Nephron progenitor cell (in vitro differentiated cells): ENCODE results near the gene NCAPD3.
A peak's percentile ranks its signal among the peaks of the same experiment; 100 is the strongest.

Source experiments
- DNase-seq: peaks from one replicate; pipeline ENCODE4 v3.0.0; 2021
- H3K27ac Mint-ChIP-seq: 2 replicates; pipeline ENCODE4 v1.8.0; 2021; ENCODE audit warnings: mild to moderate bottlenecking, moderate library complexity, mixed read lengths
- H3K27me3 Mint-ChIP-seq: 2 replicates; pipeline ENCODE4 v1.8.0; 2021; ENCODE audit warnings: mild to moderate bottlenecking, low read depth, mixed read lengths; ENCODE audit not compliant: poor library complexity
- H3K36me3 Mint-ChIP-seq: 2 replicates; pipeline ENCODE4 v1.8.0; 2021; ENCODE audit warnings: low read depth, mixed read lengths
- H3K4me1 Mint-ChIP-seq: 2 replicates; pipeline ENCODE4 v1.8.0; 2021; ENCODE audit warnings: mixed read lengths
- H3K4me3 Mint-ChIP-seq: 2 replicates; pipeline ENCODE4 v1.8.0; 2021; ENCODE audit warnings: mild to moderate bottlenecking, moderate library complexity, mixed read lengths
- H3K9me3 Mint-ChIP-seq: 2 replicates; pipeline ENCODE4 v1.8.0; 2021; ENCODE audit warnings: mild to moderate bottlenecking, moderate library complexity, mixed read lengths
- TF ChIP-seq, protein P1 (sequence below): fragments of 200-600 bp; sonication (generic); IDR thresholded peaks from 2 replicates; pipeline ENCODE4 v1.5.0; 2021; ENCODE audit warnings: antibody characterized with exemption

The NCAPD3 gene

DNA sequence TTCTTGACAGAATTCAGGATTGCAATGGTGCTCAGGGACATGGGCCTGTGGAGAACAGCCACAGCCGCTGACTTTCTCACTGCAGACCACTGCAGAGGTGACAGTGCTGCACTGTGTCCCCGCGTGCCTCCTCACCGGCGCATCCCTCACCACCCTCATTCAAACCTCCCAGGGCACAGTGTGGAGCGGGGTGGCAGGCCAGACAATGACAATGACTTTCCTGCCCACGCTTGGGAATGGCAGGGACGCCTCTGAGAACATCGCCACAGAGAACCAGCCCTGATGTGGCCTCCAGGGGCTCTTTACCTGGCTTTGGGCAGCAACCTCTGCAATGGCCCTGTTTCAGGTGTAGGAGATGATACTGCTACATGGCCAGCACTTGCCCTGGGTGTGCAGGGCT, 65.7 kb downstream of the NCAPD3 start:
- peaks cover 88% of the 10 kb centered on the region for H3K36me3 Mint-ChIP-seq

DNA sequence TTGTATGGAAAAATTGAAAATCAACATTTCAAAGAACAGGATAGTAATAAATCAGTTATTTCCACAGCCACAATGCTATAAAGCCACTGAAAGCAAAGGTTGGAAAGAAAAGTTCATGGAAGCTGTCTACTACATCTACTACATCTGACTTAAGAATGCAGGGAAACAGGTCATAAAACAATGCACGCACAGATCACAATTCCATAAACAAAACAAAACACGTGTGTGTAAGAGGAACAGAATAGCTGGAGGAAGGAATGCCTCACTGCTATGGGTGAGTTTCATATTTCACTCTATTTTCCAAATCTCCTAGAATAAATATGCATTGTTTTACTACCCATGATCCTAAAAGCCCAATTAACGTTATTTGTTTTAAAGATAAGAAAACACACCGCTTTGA, 66.3 kb downstream of the NCAPD3 start:
- Mint-ChIP-seq H3K4me1 (peaks cover 4% of the 10 kb centered on the region), H3K36me3 (peaks cover 82% of the 10 kb centered on the region), H3K27ac (no peak overlapping the region), H3K9me3 (peaks cover 4% of the 10 kb centered on the region), H3K4me3 (no peak overlapping the region), H3K27me3 (no peaks in the 10 kb centered on the region)
- DNase-seq = no peak
- TF ChIP-seq, protein P1, sequence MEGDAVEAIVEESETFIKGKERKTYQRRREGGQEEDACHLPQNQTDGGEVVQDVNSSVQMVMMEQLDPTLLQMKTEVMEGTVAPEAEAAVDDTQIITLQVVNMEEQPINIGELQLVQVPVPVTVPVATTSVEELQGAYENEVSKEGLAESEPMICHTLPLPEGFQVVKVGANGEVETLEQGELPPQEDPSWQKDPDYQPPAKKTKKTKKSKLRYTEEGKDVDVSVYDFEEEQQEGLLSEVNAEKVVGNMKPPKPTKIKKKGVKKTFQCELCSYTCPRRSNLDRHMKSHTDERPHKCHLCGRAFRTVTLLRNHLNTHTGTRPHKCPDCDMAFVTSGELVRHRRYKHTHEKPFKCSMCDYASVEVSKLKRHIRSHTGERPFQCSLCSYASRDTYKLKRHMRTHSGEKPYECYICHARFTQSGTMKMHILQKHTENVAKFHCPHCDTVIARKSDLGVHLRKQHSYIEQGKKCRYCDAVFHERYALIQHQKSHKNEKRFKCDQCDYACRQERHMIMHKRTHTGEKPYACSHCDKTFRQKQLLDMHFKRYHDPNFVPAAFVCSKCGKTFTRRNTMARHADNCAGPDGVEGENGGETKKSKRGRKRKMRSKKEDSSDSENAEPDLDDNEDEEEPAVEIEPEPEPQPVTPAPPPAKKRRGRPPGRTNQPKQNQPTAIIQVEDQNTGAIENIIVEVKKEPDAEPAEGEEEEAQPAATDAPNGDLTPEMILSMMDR = no peak

More for the DNA sequence above, 65.7 kb downstream of the NCAPD3 start:
- Mint-ChIP-seq H3K27me3 (no peaks in the 10 kb centered on the region), H3K4me3 (no peak overlapping the region), H3K9me3 (peaks cover 9% of the 10 kb centered on the region), H3K27ac (no peak overlapping the region), H3K4me1 (peaks cover 4% of the 10 kb centered on the region)
- TF ChIP-seq, protein P1 = no peak
- DNase-seq = no peak

- H3K4me1 Mint-ChIP-seq = peaks cover 4% of the 10 kb centered on the region
- no peak for DNase-seq
- no peaks in the 10 kb centered on the region for H3K9me3 Mint-ChIP-seq
- H3K27me3 Mint-ChIP-seq = no peaks in the 10 kb centered on the region
- TF ChIP-seq, protein P1 = no peak
- H3K4me3 Mint-ChIP-seq = no peak overlapping the region
- peak overlapping the region; percentile 64 for H3K27ac Mint-ChIP-seq
- H3K36me3 Mint-ChIP-seq = peaks cover 79% of the 10 kb centered on the region
Measured at GRCh38 chr11:134155946-134156865, 67.6 kb downstream of the NCAPD3 start.

DNA sequence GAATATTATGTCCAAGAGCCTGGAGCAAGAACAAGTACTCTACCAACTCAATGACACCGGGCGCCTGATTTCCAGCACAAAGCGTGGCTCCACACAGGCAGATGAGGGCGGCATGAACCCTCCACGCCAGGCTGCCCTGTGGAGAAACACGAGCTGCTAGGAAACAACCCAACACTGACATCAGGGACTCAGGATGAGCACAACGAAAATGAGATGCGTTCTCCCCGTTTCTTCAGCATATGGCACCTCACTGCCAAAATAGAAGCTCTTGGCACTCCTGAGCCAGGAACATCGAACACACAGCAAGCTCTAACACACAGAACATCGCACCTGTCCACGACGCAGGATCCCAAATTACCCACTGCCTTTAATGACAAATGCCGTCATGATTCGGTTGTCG, 68.3 kb downstream of the NCAPD3 start:
- Mint-ChIP-seq H3K9me3 (no peaks in the 10 kb centered on the region), H3K4me3 (no peak overlapping the region), H3K4me1 (peaks cover 4% of the 10 kb centered on the region), H3K36me3 (peaks cover 79% of the 10 kb centered on the region), H3K27ac (peak overlapping the region; percentile 64), H3K27me3 (no peaks in the 10 kb centered on the region)
- no peak for DNase-seq
- TF ChIP-seq, protein P1 = no peak

DNA sequence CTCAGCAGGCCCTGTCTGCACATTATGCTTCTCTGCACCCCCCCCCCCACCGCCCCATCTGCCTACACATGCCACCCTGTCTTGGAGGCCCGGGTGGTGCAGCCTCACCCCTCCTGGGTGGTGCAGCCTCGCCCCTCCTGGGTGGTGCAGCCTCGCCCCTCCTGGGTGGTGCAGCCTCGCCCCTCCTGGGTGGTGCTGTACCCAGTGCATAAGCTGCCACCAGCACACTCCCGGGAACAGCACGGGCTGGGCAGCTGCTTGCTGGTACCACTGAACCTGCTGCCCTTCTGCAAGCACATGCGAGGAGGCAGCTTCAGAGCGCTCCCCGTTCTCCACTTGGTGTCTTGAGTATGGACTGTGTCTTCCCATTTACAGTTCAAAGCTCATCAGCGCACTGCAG, 69.3 kb downstream of the NCAPD3 start:
- DNase-seq = no peak
- Mint-ChIP-seq H3K27ac (no peak overlapping the region), H3K4me1 (peaks cover 4% of the 10 kb centered on the region), H3K27me3 (no peaks in the 10 kb centered on the region), H3K36me3 (peaks cover 70% of the 10 kb centered on the region), H3K9me3 (no peaks in the 10 kb centered on the region), H3K4me3 (no peak overlapping the region)
- TF ChIP-seq, protein P1 = no peak
